HG03064 (cell line): Measurements from ENCODE around the gene DHODH.
"Not testable (repeated sequence)": the region's sequence is repeated elsewhere in the genome, so short reads cannot be mapped to it uniquely, and the experiment has no call there.

Source experiments
- ATAC-seq: cut with Tn5 transposase; IDR thresholded peaks from one replicate; pipeline ENCODE4 v1.9.1; 2021; ENCODE audit warnings: low read depth; ENCODE audit not compliant: unreplicated experiment

Gene DHODH

GRCh38 chr16:72050769-72051464 lies 42.4 kb downstream of the DHODH start:
- ATAC-seq = no peak

- ATAC-seq = no peak
These were observed 43.3 kb downstream of the DHODH start for GRCh38 chr16:72051818-72052217.

DNA sequence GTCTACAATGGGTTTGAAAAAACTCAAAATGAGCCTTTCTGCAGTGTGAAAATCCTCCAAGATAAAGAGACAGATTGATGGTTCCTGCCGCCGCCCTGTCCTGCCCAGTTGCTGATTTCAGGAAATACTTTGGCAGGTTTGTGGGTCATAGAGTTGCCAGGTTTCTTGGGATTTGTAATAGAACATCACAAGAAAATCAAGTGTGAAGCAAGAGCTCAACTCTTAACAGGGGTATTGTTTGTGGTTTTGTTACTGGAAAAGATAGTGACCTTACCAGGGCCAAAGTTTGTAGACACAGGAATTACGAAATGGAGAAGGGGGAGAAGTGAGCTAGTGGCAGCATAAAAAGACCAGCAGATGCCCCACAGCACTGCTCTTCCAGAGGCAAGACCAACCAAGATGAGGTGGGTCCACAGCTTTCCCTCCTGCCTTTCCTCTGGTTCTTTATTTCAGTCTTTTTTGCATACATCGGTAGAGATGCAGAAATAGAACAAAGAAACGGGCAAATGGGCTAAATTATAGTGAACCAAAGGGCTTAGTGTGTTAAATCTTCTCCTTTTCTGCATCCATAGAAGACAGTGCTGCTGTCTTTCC lies 45.8 kb downstream of the DHODH start, which contains the start of gene HP:
Gene HP, plus strand, starts transcription at position 252 of the 594 bp plus-strand sequence. Its CDS starts 148 bp downstream, at position 400.
- not testable (repeated sequence) for ATAC-seq

DNA sequence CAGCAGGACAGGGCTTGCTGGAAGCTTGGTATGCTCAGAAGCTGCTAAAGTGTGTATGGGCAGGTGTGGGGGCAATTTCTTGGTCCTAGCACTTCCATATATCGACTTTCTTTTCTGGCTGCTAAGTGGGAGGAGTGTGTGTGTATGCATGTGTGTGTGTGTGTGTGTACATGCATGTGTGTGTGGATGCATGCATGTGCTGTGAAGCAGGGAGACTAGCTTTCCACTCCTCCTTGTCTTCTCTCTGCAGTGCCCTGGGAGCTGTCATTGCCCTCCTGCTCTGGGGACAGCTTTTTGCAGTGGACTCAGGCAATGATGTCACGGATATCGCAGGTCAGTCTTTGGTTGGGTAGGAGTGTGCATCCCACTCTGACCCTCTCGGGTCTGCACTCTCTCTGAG lies 47.4 kb downstream of the DHODH start:
- ATAC-seq = no peak

GRCh38 chr16:72057313-72057712 lies 48.8 kb downstream of the DHODH start:
- ATAC-seq = not testable (repeated sequence)

- ATAC-seq = not testable (repeated sequence)
These were observed 50.5 kb downstream of the DHODH start for GRCh38 chr16:72059060-72059459.

DNA sequence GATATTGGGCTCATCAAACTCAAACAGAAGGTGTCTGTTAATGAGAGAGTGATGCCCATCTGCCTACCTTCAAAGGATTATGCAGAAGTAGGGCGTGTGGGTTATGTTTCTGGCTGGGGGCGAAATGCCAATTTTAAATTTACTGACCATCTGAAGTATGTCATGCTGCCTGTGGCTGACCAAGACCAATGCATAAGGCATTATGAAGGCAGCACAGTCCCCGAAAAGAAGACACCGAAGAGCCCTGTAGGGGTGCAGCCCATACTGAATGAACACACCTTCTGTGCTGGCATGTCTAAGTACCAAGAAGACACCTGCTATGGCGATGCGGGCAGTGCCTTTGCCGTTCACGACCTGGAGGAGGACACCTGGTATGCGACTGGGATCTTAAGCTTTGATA lies 51.9 kb downstream of the DHODH start:
- ATAC-seq = no peak

GRCh38 chr16:72061564-72061963 lies 53.0 kb downstream of the DHODH start:
- no peak for ATAC-seq

DNA sequence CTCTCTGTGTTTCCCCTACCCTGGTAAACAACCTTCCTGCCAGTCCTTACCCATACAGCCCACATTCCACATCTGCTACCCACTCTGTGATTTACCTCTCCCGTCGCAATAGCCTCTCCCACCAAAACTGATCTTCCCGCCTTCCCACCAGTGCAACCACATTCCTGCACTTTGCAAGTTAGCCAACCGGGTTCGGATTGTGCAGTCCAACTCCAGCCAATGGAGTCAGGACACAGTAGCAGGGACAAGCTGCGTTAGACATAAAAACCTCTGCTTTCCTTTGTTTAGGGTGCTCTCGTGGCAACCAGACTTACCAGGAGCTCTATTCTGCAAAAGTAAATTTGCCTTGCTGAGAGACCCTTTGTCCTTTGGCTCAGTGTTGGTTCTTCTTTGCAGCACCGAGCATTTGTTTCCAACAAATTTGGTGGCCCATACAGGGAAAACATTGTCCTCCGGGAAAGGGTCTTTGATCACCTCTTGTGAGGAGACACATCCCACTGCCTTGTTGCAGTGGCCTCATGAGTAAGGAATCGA lies 55.9 kb downstream of the DHODH start:
- ATAC-seq = no peak

GRCh38 chr16:72066747-72067146 lies 58.2 kb downstream of the DHODH start:
- ATAC-seq = no peak

- ATAC-seq = no peak
These were observed 60.4 kb downstream of the DHODH start for GRCh38 chr16:72068930-72069329.

DNA sequence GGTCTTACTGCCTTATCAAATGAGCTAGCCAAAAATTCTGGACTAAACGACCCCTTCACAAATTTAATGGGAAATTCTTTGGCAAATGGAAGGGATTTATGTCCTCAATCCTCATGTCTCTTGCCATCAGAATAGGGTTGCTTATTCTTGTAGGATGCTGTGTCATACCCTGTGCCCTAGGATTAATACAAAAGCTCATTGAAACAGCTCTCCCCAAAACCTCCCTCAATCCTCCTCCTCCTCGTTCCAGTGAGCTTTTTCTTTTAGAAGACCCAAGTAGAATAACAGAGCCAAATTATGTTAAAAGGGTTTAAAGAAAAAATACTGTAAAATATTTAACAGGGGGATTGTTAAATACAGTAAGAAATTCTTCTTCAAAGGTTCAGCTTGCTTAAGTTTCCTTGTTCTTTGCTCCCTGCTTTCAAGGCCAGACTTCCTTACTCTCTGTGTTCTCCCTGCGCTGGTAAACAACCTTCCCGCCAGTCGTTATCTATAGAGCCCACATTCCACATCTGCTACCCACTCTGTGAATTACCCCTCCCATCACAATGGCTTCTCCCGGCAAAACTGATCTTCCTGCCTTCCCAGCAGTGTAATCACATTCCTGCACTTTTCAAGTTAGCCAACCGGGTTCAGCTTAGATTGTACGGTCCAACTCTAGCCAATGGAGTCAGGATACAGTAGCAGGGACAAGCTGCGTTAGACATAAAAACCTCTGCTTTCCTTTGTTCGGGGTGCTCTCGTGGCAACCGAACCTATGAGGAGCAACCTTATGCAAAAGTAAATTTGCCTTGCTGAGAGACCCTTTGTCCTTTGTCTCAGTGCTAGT lies 64.2 kb downstream of the DHODH start:
- ATAC-seq = no peak

DNA sequence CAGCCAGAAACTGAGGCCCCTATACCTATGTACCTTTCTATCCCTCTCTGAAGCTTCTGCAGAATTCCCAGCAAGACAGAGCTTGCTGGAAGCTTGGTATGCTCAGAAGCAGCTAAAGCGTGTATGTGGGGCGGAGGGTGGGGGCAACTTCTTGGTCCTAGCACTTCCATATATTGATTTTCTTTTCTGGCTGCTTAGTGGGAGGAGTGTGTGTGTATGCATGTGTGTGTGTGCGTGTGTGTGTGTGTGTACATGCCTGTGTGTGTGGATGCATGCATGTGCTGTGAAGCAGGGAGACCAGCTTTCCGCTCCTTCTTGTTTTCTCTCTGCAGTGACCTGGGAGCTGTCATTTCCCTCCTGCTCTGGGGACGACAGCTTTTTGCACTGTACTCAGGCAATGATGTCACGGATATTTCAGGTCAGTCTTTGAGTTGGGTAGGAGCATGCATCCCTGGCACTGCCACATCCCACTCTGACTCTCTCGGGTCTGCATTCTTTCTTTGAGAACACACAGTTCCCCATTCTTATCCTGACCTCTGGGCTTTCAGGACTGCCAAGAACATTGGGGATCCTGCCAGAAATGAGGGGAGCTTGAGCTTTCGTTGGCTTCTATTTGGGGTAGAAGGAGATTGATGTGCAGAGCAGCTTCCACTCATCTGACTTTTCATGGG lies 65.2 kb downstream of the DHODH start:
- no peak for ATAC-seq

GRCh38 chr16:72075067-72075466 lies 66.5 kb downstream of the DHODH start:
- ATAC-seq = not testable (repeated sequence)
